GM19395 (cell line): ENCODE results near the gene SLAMF1.
A peak's percentile ranks its signal among the peaks of the same experiment; 100 is the strongest.
"Not testable (repeated sequence)": the region's sequence is repeated elsewhere in the genome, so short reads cannot be mapped to it uniquely, and the experiment has no call there.

ENCODE experiments used
- ATAC-seq: cut with Tn5 transposase; IDR thresholded peaks from one replicate; pipeline ENCODE4 v1.9.1; 2021; ENCODE audit warnings: mild to moderate bottlenecking, moderate library complexity; ENCODE audit not compliant: unreplicated experiment

SLAMF1 gene

GRCh38 chr1:160607011-160607671, 39.7 kb downstream of the SLAMF1 start:
- peak; percentile 83 for ATAC-seq

- peak; percentile 4 for ATAC-seq
Observed at GRCh38 chr1:160606611-160607010, 40.2 kb downstream of the SLAMF1 start.

- no peak for ATAC-seq
Observed at GRCh38 chr1:160605792-160606479, 40.9 kb downstream of the SLAMF1 start.

- ATAC-seq, result no peak
Observed at GRCh38 chr1:160605205-160605604, 41.6 kb downstream of the SLAMF1 start.

GRCh38 chr1:160597705-160598104, 49.1 kb downstream of the SLAMF1 start:
- no peak for ATAC-seq

GRCh38 chr1:160597051-160597450, 49.8 kb downstream of the SLAMF1 start:
- no peak for ATAC-seq

- ATAC-seq, result no peak
Observed at GRCh38 chr1:160590488-160590887, 56.4 kb downstream of the SLAMF1 start.

- ATAC-seq, result no peak
Observed at GRCh38 chr1:160588468-160588867, 58.4 kb downstream of the SLAMF1 start.

- no peak for ATAC-seq
Observed at GRCh38 chr1:160584784-160585183, 62.1 kb downstream of the SLAMF1 start.

GRCh38 chr1:160582976-160583375, 63.9 kb downstream of the SLAMF1 start:
- ATAC-seq, result not testable (repeated sequence)

- ATAC-seq, result no peak
Observed at GRCh38 chr1:160581961-160582360, 64.9 kb downstream of the SLAMF1 start.

- no peak for ATAC-seq
Observed at GRCh38 chr1:160580221-160580812, 66.5 kb downstream of the SLAMF1 start.

- ATAC-seq, result no peak
Observed at GRCh38 chr1:160579216-160579701, 67.6 kb downstream of the SLAMF1 start, which contains the start of gene CD84. CD84 (minus strand) TSS chr1:160579496; CDS start chr1:160579437, 59 bp downstream.

GRCh38 chr1:160578525-160579191, 68.2 kb downstream of the SLAMF1 start:
- no peak for ATAC-seq

GRCh38 chr1:160578175-160578524, 68.7 kb downstream of the SLAMF1 start:
- no peak for ATAC-seq

GRCh38 chr1:160577671-160578070, 69.2 kb downstream of the SLAMF1 start:
- no peak for ATAC-seq

GRCh38 chr1:160576884-160577283, 70.0 kb downstream of the SLAMF1 start:
- no peak for ATAC-seq

GRCh38 chr1:160576390-160576789, 70.5 kb downstream of the SLAMF1 start:
- no peak for ATAC-seq

GRCh38 chr1:160575112-160575664, 71.7 kb downstream of the SLAMF1 start:
- no peak for ATAC-seq

- ATAC-seq, result no peak
Observed at GRCh38 chr1:160570840-160571239, 76.0 kb downstream of the SLAMF1 start.

GRCh38 chr1:160569806-160570205, 77.0 kb downstream of the SLAMF1 start:
- ATAC-seq, result no peak
